Liver (tissue), 9 donors: ENCODE measurements around the gene RPAP2. TPM values are rescaled to one million over a fixed set of nuclear protein-coding genes. Genes with fewer than 3 reads are reported as not detected.

Experiments
- DNase-seq: peaks from one replicate; pipeline ENCODE4 v3.0.0-alpha.2; 2017; ENCODE audit warnings: low spot score
- H3K27ac ChIP-seq, 2 donors: one replicate each; pipeline ENCODE4 v1.7.0; 2013; ENCODE audit warnings: inconsistent platforms in 2 of 2, low read length in 2 of 2, control low read depth in 1 of 2, low read depth in 1 of 2, mild to moderate bottlenecking in 1 of 2
- H3K27me3 ChIP-seq, 4 donors: one replicate each; pipeline versions ENCODE4 v1.6.1 to v1.7.0; 2013; ENCODE audit warnings: low read length in 3 of 4, inconsistent platforms in 1 of 4, mild to moderate bottlenecking in 1 of 4, moderate library complexity in 1 of 4; ENCODE audit not compliant: control insufficient read depth in 4 of 4, insufficient read depth in 4 of 4
- H3K36me3 ChIP-seq, 4 donors: one replicate each; pipeline versions ENCODE4 v1.6.1 to v1.7.0; 2013; ENCODE audit warnings: low read length in 3 of 4, mild to moderate bottlenecking in 3 of 4, low read depth in 1 of 4, moderate library complexity in 1 of 4; ENCODE audit not compliant: control insufficient read depth in 4 of 4, insufficient read depth in 3 of 4
- H3K4me1 ChIP-seq, 4 donors: one replicate each; pipeline versions ENCODE4 v1.6.1 to v1.7.0; 2013; ENCODE audit warnings: low read length in 3 of 4, mild to moderate bottlenecking in 3 of 4, moderate library complexity in 1 of 4; ENCODE audit not compliant: control insufficient read depth in 4 of 4, insufficient read depth in 4 of 4
- H3K4me3 ChIP-seq, 3 donors: one replicate each; pipeline versions ENCODE4 v1.6.1 to v1.7.0; 2013; ENCODE audit warnings: low read length in 3 of 3, control low read depth in 1 of 3, low read depth in 1 of 3, mild to moderate bottlenecking in 1 of 3
- H3K9ac ChIP-seq, 2 donors: one replicate each; pipeline ENCODE4 v1.7.0; 2013; ENCODE audit warnings: low read length in 2 of 2, mild to moderate bottlenecking in 2 of 2, moderate library complexity in 2 of 2, control low read depth in 1 of 2, low read depth in 1 of 2
- H3K9me3 ChIP-seq, 4 donors: one replicate each; pipeline versions ENCODE4 v1.6.1 to v1.7.0; 2013; ENCODE audit warnings: low read length in 3 of 4; ENCODE audit not compliant: control insufficient read depth in 4 of 4
- ATF3 ChIP-seq: IDR thresholded peaks from 2 replicates; pipeline ENCODE4 v1.6.1; 2016; ENCODE audit warnings: antibody characterized with exemption
- CTCF ChIP-seq: fragments of 150-350 bp; IDR thresholded peaks from 2 replicates; pipeline ENCODE4 v1.5.1; 2017; ENCODE audit warnings: improper control_type of control experiment, low read depth, low read length; ENCODE audit not compliant: missing input control
- EGR1 ChIP-seq, 2 donors: IDR thresholded peaks; 2 replicates each; pipeline ENCODE4 v1.6.1; 2016 to 2018; ENCODE audit warnings: antibody characterized with exemption in 2 of 2, low read depth in 2 of 2
- FOXA1 ChIP-seq: IDR thresholded peaks from 2 replicates; pipeline ENCODE4 v1.6.1; 2016; ENCODE audit warnings: antibody characterized with exemption
- FOXA2 ChIP-seq: IDR thresholded peaks from 2 replicates; pipeline ENCODE4 v1.6.1; 2016; ENCODE audit warnings: antibody characterized with exemption
- GABPA ChIP-seq, 2 donors: IDR thresholded peaks in 1 of 2; conservative IDR thresholded peaks in 1 of 2; 2 replicates each; pipeline ENCODE4 v1.6.1; 2016; ENCODE audit warnings: antibody characterized with exemption in 2 of 2, mild to moderate bottlenecking in 1 of 2, moderate library complexity in 1 of 2
- HNF4A ChIP-seq, 2 donors: conservative IDR thresholded peaks; 2 replicates each; pipeline ENCODE4 v1.6.1; 2016; ENCODE audit warnings: antibody characterized with exemption in 2 of 2, mild to moderate bottlenecking in 2 of 2
- HNF4G ChIP-seq: IDR thresholded peaks from 2 replicates; pipeline ENCODE4 v1.6.1; 2016; ENCODE audit warnings: antibody characterized with exemption
- JUND ChIP-seq, 2 donors: IDR thresholded peaks; 2 replicates each; pipeline ENCODE4 v1.6.1; 2016; ENCODE audit warnings: antibody characterized with exemption in 2 of 2
- MAX ChIP-seq: IDR thresholded peaks from 2 replicates; pipeline ENCODE4 v1.6.1; 2016; ENCODE audit warnings: antibody characterized with exemption
- NR2F2 ChIP-seq: IDR thresholded peaks from 2 replicates; pipeline ENCODE4 v1.6.1; 2016; ENCODE audit warnings: antibody characterized with exemption
- RAD21 ChIP-seq, 2 donors: IDR thresholded peaks; 2 replicates each; pipeline ENCODE4 v1.6.1; 2016; ENCODE audit warnings: antibody characterized with exemption in 2 of 2, mild to moderate bottlenecking in 2 of 2
- RXRA ChIP-seq, 2 donors: IDR thresholded peaks; 2 replicates each; pipeline ENCODE4 v1.6.1; 2017 to 2018; ENCODE audit warnings: antibody characterized with exemption in 2 of 2, mild to moderate bottlenecking in 1 of 2
- SP1 ChIP-seq: IDR thresholded peaks from 2 replicates; pipeline ENCODE4 v1.6.1; 2018; ENCODE audit warnings: antibody characterized with exemption, mild to moderate bottlenecking
- TAF1 ChIP-seq: conservative IDR thresholded peaks from 2 replicates; pipeline ENCODE4 v1.6.1; 2016; ENCODE audit warnings: antibody characterized with exemption, mild to moderate bottlenecking
- YY1 ChIP-seq: IDR thresholded peaks from 2 replicates; pipeline ENCODE4 v1.6.1; 2016; ENCODE audit warnings: antibody characterized with exemption, mild to moderate bottlenecking
- WGBS: extraction: QIAGEN DNeasy Blood & Tissue Kit; methylation state at CpG from one replicate; pipeline ENCODE4 v1.1.7; 2013; 5-methylcytosine and 5-hydroxymethylcytosine counted together
- polyA plus RNA-seq, 2 donors: library from polyadenylated mRNA; stranded (reverse) in 1 of 2; unstranded in 1 of 2; fragments of 200-250 nt in 1 of 2; fragments of >200 nt in 1 of 2; fragmentation: Nextera tagmentation in 1 of 2; extraction: Ambion mirVana in 1 of 2; gene quantifications; one replicate each; pipeline versions ENCODE4 v1.2.1 to v1.2.3, GENCODE V29; 2013 to 2015
- total RNA-seq, 2 donors: library from RNA; depleted of rRNA; stranded (reverse); fragments of >200 nt; gene quantifications; one replicate each; pipeline ENCODE4 v1.2.3, GENCODE V29; 2014
- TF ChIP-seq, protein P1 (sequence below): IDR thresholded peaks from 2 replicates; pipeline ENCODE4 v1.6.1; 2016; ENCODE audit warnings: antibody characterized with exemption
- TF ChIP-seq, protein P2 (sequence below): IDR thresholded peaks from 2 replicates; pipeline ENCODE4 v1.6.1; 2016; ENCODE audit warnings: antibody characterized with exemption, mild to moderate bottlenecking
- donor health status: healthy.
- donor health status: healthy.
- donor health status: healthy.
- donor health status: healthy.
- donor health status: healthy.

RPAP2 gene
- total and polyA plus RNA-seq, 4 donors = 2.7 to 8.6 (median 4.4) TPM

- WGBS = 88% methylated on average over 3 of the region's 3 CpGs
- H3K9ac ChIP-seq = no peak overlapping the region
- no peak for TF ChIP-seq TAF1
- TF ChIP-seq NR2F2 = no peak
- TF ChIP-seq CTCF = no peak
- no peak for TF ChIP-seq EGR1 (IDR thresholded peaks at IDR 0.05; ENCODE audit: low read depth in 2 of 2)
- no peak for TF ChIP-seq RXRA (IDR thresholded peaks at IDR 0.05)
- TF ChIP-seq HNF4A (conservative IDR thresholded peaks at IDR 0.05) = no peak
- no peak for TF ChIP-seq FOXA1
- TF ChIP-seq SP1 = no peak
- TF ChIP-seq MAX = no peak
- TF ChIP-seq YY1 = no peak
- TF ChIP-seq, protein P1, sequence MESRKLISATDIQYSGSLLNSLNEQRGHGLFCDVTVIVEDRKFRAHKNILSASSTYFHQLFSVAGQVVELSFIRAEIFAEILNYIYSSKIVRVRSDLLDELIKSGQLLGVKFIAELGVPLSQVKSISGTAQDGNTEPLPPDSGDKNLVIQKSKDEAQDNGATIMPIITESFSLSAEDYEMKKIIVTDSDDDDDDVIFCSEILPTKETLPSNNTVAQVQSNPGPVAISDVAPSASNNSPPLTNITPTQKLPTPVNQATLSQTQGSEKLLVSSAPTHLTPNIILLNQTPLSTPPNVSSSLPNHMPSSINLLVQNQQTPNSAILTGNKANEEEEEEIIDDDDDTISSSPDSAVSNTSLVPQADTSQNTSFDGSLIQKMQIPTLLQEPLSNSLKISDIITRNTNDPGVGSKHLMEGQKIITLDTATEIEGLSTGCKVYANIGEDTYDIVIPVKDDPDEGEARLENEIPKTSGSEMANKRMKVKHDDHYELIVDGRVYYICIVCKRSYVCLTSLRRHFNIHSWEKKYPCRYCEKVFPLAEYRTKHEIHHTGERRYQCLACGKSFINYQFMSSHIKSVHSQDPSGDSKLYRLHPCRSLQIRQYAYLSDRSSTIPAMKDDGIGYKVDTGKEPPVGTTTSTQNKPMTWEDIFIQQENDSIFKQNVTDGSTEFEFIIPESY = no peak
- no peak for TF ChIP-seq GABPA (IDR thresholded peaks at IDR 0.05 in 1 of 2, conservative IDR thresholded peaks at IDR 0.05 in 1 of 2)
- TF ChIP-seq JUND (IDR thresholded peaks at IDR 0.05) = no peak
- TF ChIP-seq HNF4G = no peak
- TF ChIP-seq, protein P2, sequence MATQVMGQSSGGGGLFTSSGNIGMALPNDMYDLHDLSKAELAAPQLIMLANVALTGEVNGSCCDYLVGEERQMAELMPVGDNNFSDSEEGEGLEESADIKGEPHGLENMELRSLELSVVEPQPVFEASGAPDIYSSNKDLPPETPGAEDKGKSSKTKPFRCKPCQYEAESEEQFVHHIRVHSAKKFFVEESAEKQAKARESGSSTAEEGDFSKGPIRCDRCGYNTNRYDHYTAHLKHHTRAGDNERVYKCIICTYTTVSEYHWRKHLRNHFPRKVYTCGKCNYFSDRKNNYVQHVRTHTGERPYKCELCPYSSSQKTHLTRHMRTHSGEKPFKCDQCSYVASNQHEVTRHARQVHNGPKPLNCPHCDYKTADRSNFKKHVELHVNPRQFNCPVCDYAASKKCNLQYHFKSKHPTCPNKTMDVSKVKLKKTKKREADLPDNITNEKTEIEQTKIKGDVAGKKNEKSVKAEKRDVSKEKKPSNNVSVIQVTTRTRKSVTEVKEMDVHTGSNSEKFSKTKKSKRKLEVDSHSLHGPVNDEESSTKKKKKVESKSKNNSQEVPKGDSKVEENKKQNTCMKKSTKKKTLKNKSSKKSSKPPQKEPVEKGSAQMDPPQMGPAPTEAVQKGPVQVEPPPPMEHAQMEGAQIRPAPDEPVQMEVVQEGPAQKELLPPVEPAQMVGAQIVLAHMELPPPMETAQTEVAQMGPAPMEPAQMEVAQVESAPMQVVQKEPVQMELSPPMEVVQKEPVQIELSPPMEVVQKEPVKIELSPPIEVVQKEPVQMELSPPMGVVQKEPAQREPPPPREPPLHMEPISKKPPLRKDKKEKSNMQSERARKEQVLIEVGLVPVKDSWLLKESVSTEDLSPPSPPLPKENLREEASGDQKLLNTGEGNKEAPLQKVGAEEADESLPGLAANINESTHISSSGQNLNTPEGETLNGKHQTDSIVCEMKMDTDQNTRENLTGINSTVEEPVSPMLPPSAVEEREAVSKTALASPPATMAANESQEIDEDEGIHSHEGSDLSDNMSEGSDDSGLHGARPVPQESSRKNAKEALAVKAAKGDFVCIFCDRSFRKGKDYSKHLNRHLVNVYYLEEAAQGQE = no peak
- TF ChIP-seq RAD21 (IDR thresholded peaks at IDR 0.05) = no peak
- no peak for TF ChIP-seq FOXA2
- no peak for TF ChIP-seq ATF3
- no peaks in the 10 kb centered on the region for H3K27me3 ChIP-seq
- no peak overlapping the region for H3K27ac ChIP-seq
- peaks cover 0 to 7% (median 3%) of the 10 kb centered on the region in 4 donors for H3K4me1 ChIP-seq
- H3K9me3 ChIP-seq = no peaks in the 10 kb centered on the region
- H3K4me3 ChIP-seq = no peak overlapping the region
- peaks cover 0 to 12% (median 4%) of the 10 kb centered on the region in 4 donors for H3K36me3 ChIP-seq
- DNase-seq = no peak
Observed at GRCh38 chr1:92343061-92343460, 44.2 kb downstream of the RPAP2 start.
